ENCODE data around the gene AHR. TPM values are rescaled to one million over a fixed set of nuclear protein-coding genes. Genes with fewer than 3 reads are reported as not detected.
A peak's percentile ranks its signal among the peaks of the same experiment; 100 is the strongest.

The AHR gene
- total RNA-seq, 1 experiment from 2014 or later = 110 TPM

- DNase-seq (ENCODE audit: low read depth) = peak; percentile 95
Observed at GRCh38 chr7:17304926-17305325, 6.5 kb downstream of the AHR start.

- DNase-seq (ENCODE audit: low read depth) = no peak
Observed at GRCh38 chr7:17305387-17306171, 7.1 kb downstream of the AHR start.

- DNase-seq (ENCODE audit: low read depth) = peak; percentile 25
Observed at GRCh38 chr7:17307000-17307399, 8.5 kb downstream of the AHR start.

GRCh38 chr7:17307558-17307957 lies 9.1 kb downstream of the AHR start:
- DNase-seq (ENCODE audit: low read depth) = no peak

GRCh38 chr7:17307969-17308648 lies 9.7 kb downstream of the AHR start:
- no peak for DNase-seq (ENCODE audit: low read depth)

- no peak for DNase-seq (ENCODE audit: low read depth)
Observed at GRCh38 chr7:17311194-17311593, 12.7 kb downstream of the AHR start.

- no peak for DNase-seq (ENCODE audit: low read depth)
Observed at GRCh38 chr7:17311952-17312351, 13.5 kb downstream of the AHR start.

- no peak for DNase-seq (ENCODE audit: low read depth)
Observed at GRCh38 chr7:17312641-17313040, 14.2 kb downstream of the AHR start.

- no peak for DNase-seq (ENCODE audit: low read depth)
Observed at GRCh38 chr7:17313194-17313593, 14.7 kb downstream of the AHR start.

GRCh38 chr7:17315974-17316373 lies 17.5 kb downstream of the AHR start:
- DNase-seq (ENCODE audit: low read depth) = no peak

GRCh38 chr7:17318146-17318545 lies 19.7 kb downstream of the AHR start:
- DNase-seq (ENCODE audit: low read depth) = no peak

- no peak for DNase-seq (ENCODE audit: low read depth)
Observed at GRCh38 chr7:17319164-17320101, 21.0 kb downstream of the AHR start.

GRCh38 chr7:17320102-17320497 lies 21.6 kb downstream of the AHR start:
- DNase-seq (ENCODE audit: low read depth) = no peak

GRCh38 chr7:17320657-17321056 lies 22.2 kb downstream of the AHR start:
- DNase-seq (ENCODE audit: low read depth) = no peak

GRCh38 chr7:17325364-17325763 lies 26.9 kb downstream of the AHR start:
- DNase-seq (ENCODE audit: low read depth) = no peak

GRCh38 chr7:17326378-17326777 lies 27.9 kb downstream of the AHR start:
- DNase-seq (ENCODE audit: low read depth) = no peak

GRCh38 chr7:17328641-17329040 lies 30.2 kb downstream of the AHR start:
- no peak for DNase-seq (ENCODE audit: low read depth)

GRCh38 chr7:17329440-17329839 lies 31.0 kb downstream of the AHR start:
- DNase-seq (ENCODE audit: low read depth) = no peak

GRCh38 chr7:17331891-17332501 lies 33.5 kb downstream of the AHR start:
- DNase-seq (ENCODE audit: low read depth) = no peak

- no peak for DNase-seq (ENCODE audit: low read depth)
Observed at GRCh38 chr7:17333221-17333620, 34.8 kb downstream of the AHR start.

- DNase-seq (ENCODE audit: low read depth) = no peak
Observed at GRCh38 chr7:17336168-17336567, 37.7 kb downstream of the AHR start.

- DNase-seq (ENCODE audit: low read depth) = peak; percentile 5
Observed at GRCh38 chr7:17339139-17339538, 40.7 kb downstream of the AHR start.
